HL-60 (cell line): ENCODE data around the gene FREM1.

Experiments used
- DNase-seq, 2 experiments: peaks; one replicate each; pipeline ENCODE4 v3.0.0-alpha.2; 2010 to 2020; ENCODE audit warnings: low read depth in 1 of 2, low spot score in 1 of 2
- H3K27ac ChIP-seq: fragments of 250-450 bp; sonication (Bioruptor Pico); replicated peaks from 2 replicates; pipeline ENCODE4 v1.5.1; 2020; ENCODE audit warnings: mild to moderate bottlenecking, moderate library complexity
- H3K27me3 ChIP-seq: fragments of 250-450 bp; sonication (Bioruptor Pico); 2 replicates; pipeline ENCODE4 v1.5.1; 2021; ENCODE audit warnings: mild to moderate bottlenecking, moderate library complexity; ENCODE audit not compliant: insufficient read depth, poor library complexity, severe bottlenecking
- H3K4me3 ChIP-seq: replicated peaks from 2 replicates; pipeline ENCODE4 v1.5.1; 2011; ENCODE audit warnings: mild to moderate bottlenecking, control low read depth, low read length; ENCODE audit not compliant: insufficient read depth
- CTCF ChIP-seq: IDR thresholded peaks from one replicate; pipeline ENCODE4 v1.5.1; 2011; ENCODE audit warnings: low read length, control low read depth, inconsistent platforms; ENCODE audit not compliant: insufficient read depth
- GABPA ChIP-seq: IDR thresholded peaks from 2 replicates; pipeline ENCODE4 v1.6.1; 2012; ENCODE audit warnings: low read depth
- POLR2AphosphoS5 ChIP-seq: IDR thresholded peaks from 2 replicates; pipeline ENCODE4 v1.6.1; 2012; ENCODE audit warnings: low read depth
- SPI1 ChIP-seq: IDR thresholded peaks from 2 replicates; pipeline ENCODE4 v1.6.1; 2012; ENCODE audit warnings: low read depth, mild to moderate bottlenecking, borderline replicate concordance
- TF ChIP-seq, protein P1 (sequence below): IDR thresholded peaks from 2 replicates; pipeline ENCODE4 v1.6.1; 2012; ENCODE audit warnings: low read depth; ENCODE audit not compliant: insufficient replicate concordance

FREM1 gene

DNA sequence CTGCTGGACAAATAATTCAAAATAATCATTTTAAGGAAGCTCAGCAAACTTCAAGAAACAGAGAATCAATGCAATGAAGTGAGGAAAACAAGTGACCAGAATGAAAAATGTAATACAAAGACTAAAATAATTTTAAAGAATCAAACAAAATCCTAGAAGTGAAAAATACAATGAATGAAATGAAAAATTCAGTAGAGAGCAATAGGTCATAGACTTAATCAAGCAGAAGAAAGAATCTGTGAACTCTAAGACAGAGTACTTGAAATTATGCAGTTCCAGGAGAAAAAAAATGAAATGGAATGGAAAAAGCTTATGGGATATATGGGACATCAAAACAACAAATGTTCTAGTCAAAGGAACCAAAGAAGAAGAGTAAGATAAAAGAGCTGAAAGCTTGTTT, 205.1 kb downstream of the FREM1 start:
- H3K27me3 ChIP-seq = no peaks in the 10 kb centered on the region
- TF ChIP-seq SPI1 = no peak
- no peak for TF ChIP-seq POLR2AphosphoS5
- no peak for TF ChIP-seq GABPA
- TF ChIP-seq CTCF = no peak
- TF ChIP-seq, protein P1, sequence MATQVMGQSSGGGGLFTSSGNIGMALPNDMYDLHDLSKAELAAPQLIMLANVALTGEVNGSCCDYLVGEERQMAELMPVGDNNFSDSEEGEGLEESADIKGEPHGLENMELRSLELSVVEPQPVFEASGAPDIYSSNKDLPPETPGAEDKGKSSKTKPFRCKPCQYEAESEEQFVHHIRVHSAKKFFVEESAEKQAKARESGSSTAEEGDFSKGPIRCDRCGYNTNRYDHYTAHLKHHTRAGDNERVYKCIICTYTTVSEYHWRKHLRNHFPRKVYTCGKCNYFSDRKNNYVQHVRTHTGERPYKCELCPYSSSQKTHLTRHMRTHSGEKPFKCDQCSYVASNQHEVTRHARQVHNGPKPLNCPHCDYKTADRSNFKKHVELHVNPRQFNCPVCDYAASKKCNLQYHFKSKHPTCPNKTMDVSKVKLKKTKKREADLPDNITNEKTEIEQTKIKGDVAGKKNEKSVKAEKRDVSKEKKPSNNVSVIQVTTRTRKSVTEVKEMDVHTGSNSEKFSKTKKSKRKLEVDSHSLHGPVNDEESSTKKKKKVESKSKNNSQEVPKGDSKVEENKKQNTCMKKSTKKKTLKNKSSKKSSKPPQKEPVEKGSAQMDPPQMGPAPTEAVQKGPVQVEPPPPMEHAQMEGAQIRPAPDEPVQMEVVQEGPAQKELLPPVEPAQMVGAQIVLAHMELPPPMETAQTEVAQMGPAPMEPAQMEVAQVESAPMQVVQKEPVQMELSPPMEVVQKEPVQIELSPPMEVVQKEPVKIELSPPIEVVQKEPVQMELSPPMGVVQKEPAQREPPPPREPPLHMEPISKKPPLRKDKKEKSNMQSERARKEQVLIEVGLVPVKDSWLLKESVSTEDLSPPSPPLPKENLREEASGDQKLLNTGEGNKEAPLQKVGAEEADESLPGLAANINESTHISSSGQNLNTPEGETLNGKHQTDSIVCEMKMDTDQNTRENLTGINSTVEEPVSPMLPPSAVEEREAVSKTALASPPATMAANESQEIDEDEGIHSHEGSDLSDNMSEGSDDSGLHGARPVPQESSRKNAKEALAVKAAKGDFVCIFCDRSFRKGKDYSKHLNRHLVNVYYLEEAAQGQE = no peak
- no peak for DNase-seq
- H3K27ac ChIP-seq = no peak overlapping the region
- H3K4me3 ChIP-seq = no peak overlapping the region

GRCh38 chr9:14704281-14704680, 205.9 kb downstream of the FREM1 start:
- no peak overlapping the region for H3K4me3 ChIP-seq
- TF ChIP-seq CTCF = no peak
- TF ChIP-seq, protein P1 = no peak
- no peak for TF ChIP-seq SPI1
- no peak for DNase-seq

GRCh38 chr9:14702200-14702720, 208.0 kb downstream of the FREM1 start:
- TF ChIP-seq, protein P1 = no peak
- no peak for TF ChIP-seq POLR2AphosphoS5
- Histone ChIP-seq H3K27ac (no peak overlapping the region), H3K27me3 (no peaks in the 10 kb centered on the region), H3K4me3 (no peak overlapping the region)
- no peak for DNase-seq

More at GRCh38 chr9:14704281-14704680, 205.9 kb downstream of the FREM1 start:
- H3K27me3 ChIP-seq = no peaks in the 10 kb centered on the region
- H3K27ac ChIP-seq = no peak overlapping the region
